Psoas muscle (tissue), 8 donors: Measurements from ENCODE around the gene MRAP. TPM values are rescaled to one million over a fixed set of nuclear protein-coding genes. Genes with fewer than 3 reads are reported as not detected.

Source experiments
- ATAC-seq, 4 donors: fragments of 200-7000 bp; cut with Tn5 transposase; one replicate each; pipeline ENCODE4 v1.9.1; 2020; ENCODE audit warnings: moderate library complexity in 3 of 4, mild to moderate bottlenecking in 2 of 4
- DNase-seq, 2 donors: peaks; one replicate each; pipeline ENCODE4 v3.0.0-alpha.2; 2020
- H3K27ac ChIP-seq: fragments of 200-600 bp; one replicate; pipeline ENCODE4 v1.8.0; 2022
- H3K27me3 ChIP-seq, 3 donors: fragments of 200-600 bp in 1 of 3; one replicate each; pipeline versions ENCODE4 v1.6.1 to v1.8.0; 2013 to 2022; ENCODE audit warnings: low read length in 2 of 3, mild to moderate bottlenecking in 2 of 3, moderate library complexity in 1 of 3; ENCODE audit not compliant: insufficient read depth in 3 of 3
- H3K36me3 ChIP-seq, 2 donors: fragments of 200-600 bp in 1 of 2; one replicate each; pipeline versions ENCODE4 v1.6.1 to v1.8.0; 2013 to 2022; ENCODE audit warnings: low read depth in 1 of 2, mild to moderate bottlenecking in 1 of 2, moderate library complexity in 1 of 2; ENCODE audit not compliant: insufficient read depth in 1 of 2
- H3K4me1 ChIP-seq: fragments of 200-600 bp; one replicate; pipeline ENCODE4 v1.8.0; 2022
- H3K4me3 ChIP-seq: fragments of 200-600 bp; one replicate; pipeline ENCODE4 v1.8.0; 2022; ENCODE audit warnings: mild to moderate bottlenecking
- H3K9me3 ChIP-seq: fragments of 200-600 bp; one replicate; pipeline ENCODE4 v1.8.0; 2022
- CTCF ChIP-seq: fragments of 200-600 bp; IDR thresholded peaks from one replicate; pipeline ENCODE4 v1.8.0; 2022; ENCODE audit warnings: antibody characterized with exemption
- WGBS, 3 donors: extraction: QIAGEN DNeasy Blood & Tissue Kit; methylation state at CpG; one replicate each; pipeline versions ENCODE4 v1.1.6 to v1.1.7; 2013; 5-methylcytosine and 5-hydroxymethylcytosine counted together
- intact Hi-C, 2 donors: fragments of 100-400 bp; cut with DNase I; formaldehyde crosslinking; loops; one replicate each; pipeline versions ENCODE4 v1.11.0 to v1.14.2; 2022
- polyA plus RNA-seq, 3 donors: library from polyadenylated mRNA; stranded (reverse); fragments of 200-250 nt; gene quantifications; one replicate each; pipeline ENCODE4 v1.2.3, GENCODE V29; 2013
- total RNA-seq, 4 donors: library from RNA; stranded (reverse); fragmentation: NEBNext Ultra II Directional in 2 of 4; extraction: Animal tissue kit (Norgen Biotek cat#: 25700) in 2 of 4; gene quantifications; one replicate each; pipeline versions ENCODE4 v1.2.1 to v1.2.4, GENCODE V29; 2021 to 2023
- donor health status: healthy with polysubstance abuse.
- donor health status: DM: no; HTN: no; CAD: no; lungs with moderate emphysema.
- donor health status: Bipolar disorder and iron deficiency.
- donor health status: healthy.
- donor health status: DM: yes; HTN: yes; CAD: no.
- donor health status: DM: no; HTN: no; CAD: no.
- donor health status: DM: no; HTN: no; CAD: no.
- donor health status: DM: yes; HTN: yes; CAD: no.

Gene MRAP
- total and polyA plus RNA-seq, 7 donors: 0.16 to 3.1 (median 0.37) TPM; not detected in 2

DNA sequence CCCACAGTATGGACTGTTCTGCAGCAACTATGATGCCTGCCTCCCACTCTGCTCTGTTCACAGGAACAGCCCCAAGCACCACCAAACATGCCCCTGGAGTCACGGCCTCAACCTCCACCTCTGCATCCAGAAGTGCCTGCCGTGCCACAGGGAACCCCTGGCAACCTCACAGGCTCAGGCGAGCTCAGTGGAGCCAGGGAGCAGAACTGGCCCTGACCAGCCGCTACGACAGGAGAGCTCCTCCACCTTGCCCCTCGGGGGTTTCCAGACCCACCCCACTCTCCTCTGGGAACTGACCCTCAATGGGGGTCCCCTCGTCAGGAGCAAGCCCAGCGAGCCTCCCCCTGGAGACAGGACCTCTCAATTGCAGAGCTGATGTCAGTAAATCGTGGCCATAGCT, 13.0 kb downstream of the MRAP start:
- ATAC-seq (no peak), DNase-seq (no peak)
- no peaks in the 10 kb centered on the region for H3K27me3 ChIP-seq
- H3K9me3 ChIP-seq: no peaks in the 10 kb centered on the region
- H3K4me1 ChIP-seq: no peaks in the 10 kb centered on the region
- H3K27ac ChIP-seq: no peak overlapping the region
- no peak overlapping the region for H3K4me3 ChIP-seq
- 92 to 96% (median 92%) methylated on average over 9 of the region's 9 CpGs for WGBS, 3 donors
- intact Hi-C loops: no loop called here
- H3K36me3 ChIP-seq: peaks cover 4 to 61% of the 10 kb centered on the region in 2 donors
- TF ChIP-seq CTCF: no peak

- H3K9me3 ChIP-seq: no peaks in the 10 kb centered on the region
- 80 to 83% (median 80%) methylated on average over 5 of the region's 5 CpGs for WGBS, 3 donors
- H3K27ac ChIP-seq: no peak overlapping the region
- ATAC-seq (no peak), DNase-seq (no peak)
- H3K4me3 ChIP-seq: no peak overlapping the region
- intact Hi-C loops: no loop called here
- H3K4me1 ChIP-seq: no peaks in the 10 kb centered on the region
- no peaks in the 10 kb centered on the region for H3K27me3 ChIP-seq
- no peak for TF ChIP-seq CTCF
- H3K36me3 ChIP-seq: peaks cover 5 to 68% of the 10 kb centered on the region in 2 donors
These were observed 13.7 kb downstream of the MRAP start for GRCh38 chr21:32312326-32312725.

DNA sequence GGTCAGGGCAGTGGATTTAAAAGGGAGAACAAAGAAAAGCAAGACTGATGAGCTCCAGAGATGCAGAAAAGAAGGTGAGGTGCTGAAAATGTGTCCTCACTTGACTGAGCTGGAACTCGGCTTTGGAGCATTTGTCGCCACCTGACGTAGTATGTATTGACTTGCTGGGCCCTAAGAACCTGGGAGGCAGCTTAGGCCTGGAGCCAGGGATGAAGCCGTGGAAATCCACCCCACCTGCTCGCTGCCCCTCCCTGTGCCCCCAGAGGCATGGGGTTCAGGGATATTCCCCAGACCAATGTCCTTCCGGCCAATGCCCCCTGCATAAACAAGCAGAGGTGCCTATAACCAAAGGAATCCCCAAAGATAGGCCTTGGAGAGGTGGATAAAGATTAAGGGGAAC, 14.3 kb downstream of the MRAP start:
- no peak overlapping the region for H3K27ac ChIP-seq
- 84 to 87% (median 85%) methylated on average over 6 of the region's 6 CpGs for WGBS, 3 donors
- H3K9me3 ChIP-seq: no peaks in the 10 kb centered on the region
- intact Hi-C loops: no loop called here
- no peaks in the 10 kb centered on the region for H3K4me1 ChIP-seq
- ATAC-seq (no peak), DNase-seq (no peak)
- peaks cover 7 to 71% of the 10 kb centered on the region in 2 donors for H3K36me3 ChIP-seq
- H3K27me3 ChIP-seq: no peaks in the 10 kb centered on the region
- H3K4me3 ChIP-seq: no peak overlapping the region
- TF ChIP-seq CTCF: no peak

- Histone ChIP-seq H3K9me3 (no peaks in the 10 kb centered on the region), H3K4me3 (no peak overlapping the region), H3K27me3 (no peaks in the 10 kb centered on the region), H3K4me1 (no peaks in the 10 kb centered on the region), H3K36me3 (peaks cover 14 to 88% of the 10 kb centered on the region in 2 donors), H3K27ac (no peak overlapping the region)
- DNase-seq (no peak), ATAC-seq (no peak)
- 92 to 97% (median 94%) methylated on average over 16 of the region's 16 CpGs for WGBS, 3 donors
- TF ChIP-seq CTCF: no peak
- intact Hi-C loops: no loop called here
These were observed 16.2 kb downstream of the MRAP start for GRCh38 chr21:32314806-32315205.

GRCh38 chr21:32315511-32316281, 17.0 kb downstream of the MRAP start:
- DNase-seq (no peak), ATAC-seq (no peak)
- intact Hi-C loops: no loop called here
- no peaks in the 10 kb centered on the region for H3K27me3 ChIP-seq
- WGBS, 3 donors: 87 to 90% (median 89%) methylated on average over 14 of the region's 14 CpGs
- H3K9me3 ChIP-seq: no peaks in the 10 kb centered on the region
- H3K4me3 ChIP-seq: no peak overlapping the region
- no peak overlapping the region for H3K27ac ChIP-seq
- TF ChIP-seq CTCF: no peak
- H3K36me3 ChIP-seq: peaks cover 14 to 97% of the 10 kb centered on the region in 2 donors
- H3K4me1 ChIP-seq: no peaks in the 10 kb centered on the region
